ENCODE results near the gene HS3ST4.

The HS3ST4 gene

DNA sequence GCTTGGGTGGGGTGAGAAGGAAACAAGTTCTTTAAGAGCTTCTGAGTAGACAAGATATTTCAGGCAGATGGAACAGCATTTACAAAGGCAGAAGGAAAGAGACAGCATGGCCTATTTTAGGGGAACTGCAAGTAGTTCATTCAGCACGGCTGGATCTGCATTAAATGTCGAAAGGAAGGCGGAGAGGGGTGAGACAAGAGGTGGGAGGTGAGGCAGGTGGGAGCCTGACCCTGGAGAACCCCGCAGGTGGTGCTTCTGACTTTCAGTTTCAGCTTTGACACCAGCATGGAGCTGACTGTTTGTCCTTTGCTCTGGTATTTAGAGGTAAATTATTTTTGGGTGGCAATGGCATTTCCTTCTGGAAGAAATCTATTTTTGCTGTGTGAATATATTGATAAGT is 194.8 kb downstream of the HS3ST4 start:
- DNase-seq (ENCODE audit: extremely low read depth in 1 of 2, low read depth in 1 of 2), result no peak

DNA sequence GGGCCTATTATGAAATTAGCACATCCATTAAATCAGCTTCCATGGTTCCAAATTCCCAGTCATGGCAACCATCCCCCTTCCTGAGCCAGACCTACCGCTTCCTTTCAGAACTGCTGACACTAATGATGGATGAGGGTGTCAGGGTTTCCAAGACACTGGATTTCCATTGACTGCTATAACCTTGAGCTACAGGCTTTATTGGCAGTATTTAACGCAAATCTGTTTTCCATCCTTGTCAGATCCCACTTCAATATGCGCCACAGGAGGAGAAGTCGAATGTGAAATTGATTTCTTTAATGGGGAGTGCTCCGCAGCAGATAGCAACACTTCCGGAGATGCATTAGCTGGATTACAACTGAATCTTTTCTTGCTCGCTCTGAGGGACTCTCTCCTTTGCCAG is 197.1 kb downstream of the HS3ST4 start:
- DNase-seq (ENCODE audit: extremely low read depth in 1 of 2, low read depth in 1 of 2), result no peak

DNA sequence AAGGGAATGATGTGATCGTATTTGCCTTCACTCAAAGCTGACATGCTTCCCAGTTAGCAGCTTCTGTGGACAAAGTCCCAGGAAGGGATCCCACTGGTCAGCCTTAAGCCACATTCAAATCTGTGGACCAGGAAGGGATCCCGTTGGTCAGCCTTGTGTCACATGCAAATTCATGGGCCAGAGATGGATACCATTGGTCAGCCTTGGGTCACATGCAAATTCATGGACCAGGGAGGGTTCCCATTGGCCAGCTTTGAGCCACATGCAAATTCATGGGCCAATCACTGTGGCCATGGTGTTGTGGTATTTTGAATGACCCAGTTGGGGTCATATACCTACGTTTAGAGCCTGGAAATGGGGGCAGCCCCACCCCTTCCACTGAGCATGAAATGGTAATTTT is 201.6 kb downstream of the HS3ST4 start:
- no peak for DNase-seq (ENCODE audit: extremely low read depth in 1 of 2, low read depth in 1 of 2)

DNA sequence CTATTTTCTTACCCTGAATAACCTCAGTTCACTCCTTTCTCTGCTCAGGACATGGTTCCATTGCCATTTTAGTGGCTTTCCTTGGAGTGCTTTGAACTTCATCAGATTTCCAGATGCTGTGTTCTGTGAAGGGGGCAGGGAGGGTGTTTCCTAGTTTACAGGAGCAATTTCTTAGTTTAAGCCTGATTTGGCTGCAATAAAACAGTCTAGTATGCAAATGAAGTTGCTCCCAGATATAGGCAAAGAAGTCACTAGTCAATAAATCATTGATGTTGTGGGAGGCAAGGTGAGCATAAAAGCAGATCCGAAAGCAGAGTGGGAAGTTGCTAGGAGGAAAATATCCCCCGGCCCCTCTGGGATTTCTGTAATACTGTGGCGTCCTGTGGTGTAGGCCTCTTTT is 202.3 kb downstream of the HS3ST4 start:
- DNase-seq (ENCODE audit: extremely low read depth in 1 of 2, low read depth in 1 of 2), result no peak

DNA sequence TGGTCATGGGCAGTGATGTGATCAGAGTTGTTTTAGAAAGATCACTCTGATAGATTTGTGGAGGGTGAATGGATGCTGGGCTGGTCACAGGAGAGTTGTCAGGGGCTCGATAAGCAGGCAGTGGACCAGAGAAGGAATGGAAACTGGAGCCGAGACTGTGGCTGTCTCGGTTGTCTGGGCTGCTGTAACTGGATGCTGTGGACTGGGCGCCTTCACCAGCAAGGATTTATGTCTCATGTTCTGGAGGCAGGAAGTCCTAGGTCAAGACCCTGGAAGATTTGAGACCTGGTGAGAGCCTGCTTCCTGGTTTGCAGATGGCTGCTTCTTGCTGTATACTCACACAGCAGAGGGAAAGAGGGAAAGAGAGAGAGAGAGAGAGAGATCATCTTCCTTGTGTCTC is 203.6 kb downstream of the HS3ST4 start:
- DNase-seq (ENCODE audit: extremely low read depth in 1 of 2, low read depth in 1 of 2), result no peak

DNA sequence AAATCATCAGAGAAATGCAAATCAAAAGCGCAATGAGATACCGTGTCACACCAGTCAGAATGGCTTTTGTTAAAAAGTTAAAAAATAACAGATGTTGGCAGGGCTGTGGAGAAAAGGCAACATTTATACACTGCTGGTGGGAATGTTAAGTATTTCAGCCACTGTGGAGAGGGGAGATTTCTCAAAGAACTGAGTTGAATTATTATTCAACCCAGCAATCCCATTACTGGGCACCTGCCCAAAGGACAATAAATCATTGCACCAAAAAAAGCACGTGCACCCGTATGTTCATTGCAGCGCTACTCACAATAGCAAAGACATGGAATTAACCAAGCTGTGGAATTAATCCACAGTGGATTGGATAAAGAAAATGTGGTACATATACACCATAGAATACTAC is 204.7 kb downstream of the HS3ST4 start:
- no peak for DNase-seq (ENCODE audit: extremely low read depth in 1 of 2, low read depth in 1 of 2)

DNA sequence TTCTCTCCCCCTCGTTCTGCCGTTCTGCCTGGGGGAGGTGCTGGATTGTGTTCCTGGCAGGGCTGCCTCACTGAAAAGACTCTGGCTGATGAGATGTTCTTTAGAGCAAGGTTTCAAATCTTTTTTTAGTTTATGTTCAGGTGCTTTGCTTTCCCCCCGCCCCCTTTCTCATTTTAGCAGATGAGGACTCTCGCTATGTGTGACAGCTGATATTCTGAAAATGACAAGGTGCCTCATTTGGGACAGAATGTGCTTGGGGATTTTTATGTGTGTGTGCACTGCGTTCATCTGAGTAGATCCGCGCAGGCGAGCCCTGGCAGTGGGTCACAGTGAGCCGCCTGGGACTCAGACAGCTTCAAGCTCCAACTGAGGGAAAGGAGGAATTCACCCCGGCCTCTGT is 205.9 kb downstream of the HS3ST4 start:
- no peak for DNase-seq (ENCODE audit: extremely low read depth in 1 of 2, low read depth in 1 of 2)

DNA sequence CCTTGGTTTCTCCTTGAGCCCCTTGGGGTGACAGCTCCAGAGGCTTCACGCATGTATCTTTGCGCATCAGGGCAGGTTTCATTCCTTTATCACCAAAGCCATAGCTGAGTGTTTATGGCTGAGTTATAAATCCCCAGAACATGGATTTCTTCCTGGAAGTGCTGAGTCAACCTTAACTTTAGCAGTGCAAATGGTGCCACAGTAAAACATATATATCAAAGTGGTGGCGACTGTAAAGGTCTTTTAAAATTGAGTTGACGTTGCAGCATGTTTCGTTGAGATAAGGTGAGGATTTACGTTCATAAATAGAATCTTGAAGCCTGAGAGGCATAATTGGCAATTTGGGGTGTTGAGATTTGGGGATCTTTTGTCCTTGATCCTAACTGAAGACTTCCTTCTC is 214.1 kb downstream of the HS3ST4 start:
- DNase-seq (ENCODE audit: extremely low read depth in 1 of 2, low read depth in 1 of 2), result no peak

DNA sequence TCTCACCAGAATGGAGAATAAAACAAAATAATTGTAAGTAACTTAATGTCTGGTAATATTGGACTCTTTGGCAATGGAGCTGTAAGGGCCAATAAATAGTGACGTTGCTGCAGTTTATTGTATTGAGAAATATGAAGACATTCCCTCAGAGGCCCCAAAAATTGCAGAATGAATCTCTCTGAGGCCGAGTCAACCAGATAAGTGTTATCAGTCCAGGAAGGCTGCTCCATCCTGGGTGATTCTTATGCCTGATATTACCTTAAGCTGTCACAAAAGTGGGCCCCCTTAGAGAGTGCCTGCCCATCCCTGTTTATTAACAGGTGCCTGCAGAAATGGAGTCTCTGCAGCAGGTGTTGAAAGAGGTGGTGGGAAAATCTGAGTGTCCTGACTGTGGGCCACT is 219.2 kb downstream of the HS3ST4 start:
- no peak for DNase-seq (ENCODE audit: extremely low read depth in 1 of 2, low read depth in 1 of 2)

DNA sequence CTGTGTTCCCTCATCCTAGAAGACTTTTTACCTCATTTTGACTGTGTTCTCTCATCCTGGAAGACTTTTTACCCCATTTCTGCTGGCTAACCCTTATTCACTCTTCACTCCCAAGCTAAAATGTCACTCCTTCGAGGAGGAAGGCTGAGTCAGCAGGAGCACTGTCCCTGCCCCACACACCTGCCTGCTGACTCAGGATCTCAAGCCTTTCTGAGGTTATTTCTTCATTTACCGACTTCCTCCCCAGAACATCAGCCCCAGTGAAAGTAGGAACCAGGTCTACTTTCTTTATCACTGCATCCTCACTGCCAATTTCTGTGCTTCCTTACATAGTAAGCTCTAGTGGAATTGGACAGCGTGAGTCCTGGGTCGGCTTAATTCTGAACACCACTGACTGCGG is 220.6 kb downstream of the HS3ST4 start:
- no peak for DNase-seq (ENCODE audit: extremely low read depth in 1 of 2, low read depth in 1 of 2)

DNA sequence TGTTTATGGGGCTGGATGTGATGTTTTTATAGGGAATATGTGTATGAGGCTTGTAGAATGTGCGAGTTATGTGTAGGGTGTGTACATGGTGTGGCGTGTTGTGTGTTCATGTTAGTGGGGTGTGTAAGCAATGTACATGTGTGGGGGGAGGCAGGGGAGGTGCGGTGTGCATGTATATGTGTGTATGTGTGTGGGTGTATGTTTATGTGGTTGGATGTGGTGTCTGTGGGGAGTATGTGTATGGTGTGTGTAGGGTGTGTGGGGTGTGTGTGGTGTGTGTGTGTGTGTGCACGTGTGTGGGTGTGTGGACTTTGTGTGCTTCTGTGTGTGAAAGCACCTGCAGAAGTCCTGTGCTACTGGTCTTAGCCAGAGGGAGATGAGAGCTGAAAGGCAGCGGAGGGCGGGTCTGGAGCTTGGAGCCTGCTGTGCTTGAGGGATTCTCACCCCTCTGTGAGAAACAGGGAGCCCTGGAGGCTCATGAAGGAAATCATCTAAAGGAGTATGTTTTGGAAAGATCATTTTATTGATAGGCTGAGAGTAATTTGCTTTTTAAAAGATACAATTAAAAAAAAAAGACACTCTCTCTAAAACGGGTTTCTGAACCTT is 222.7 kb downstream of the HS3ST4 start:
- no peak for DNase-seq (ENCODE audit: extremely low read depth in 1 of 2, low read depth in 1 of 2)

DNA sequence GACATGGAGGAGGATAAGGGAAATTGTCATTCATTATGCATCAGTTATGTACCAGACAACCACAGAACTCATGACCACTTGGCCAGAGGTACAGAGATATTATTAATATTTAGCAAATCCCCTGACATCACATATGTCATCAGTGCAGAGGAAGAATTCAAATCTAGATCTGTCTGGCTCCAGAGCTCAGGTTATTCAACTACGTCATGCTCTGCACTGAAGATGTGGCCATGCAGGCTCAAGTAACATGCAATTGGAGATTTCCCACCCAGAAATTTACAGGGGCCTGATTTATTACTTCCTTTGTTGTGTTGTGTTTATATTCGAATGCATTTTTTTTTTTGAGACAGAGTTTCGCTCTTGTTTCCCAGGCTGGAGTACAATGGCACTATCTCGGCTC is 224.3 kb downstream of the HS3ST4 start:
- no peak for DNase-seq (ENCODE audit: extremely low read depth in 1 of 2, low read depth in 1 of 2)

DNA sequence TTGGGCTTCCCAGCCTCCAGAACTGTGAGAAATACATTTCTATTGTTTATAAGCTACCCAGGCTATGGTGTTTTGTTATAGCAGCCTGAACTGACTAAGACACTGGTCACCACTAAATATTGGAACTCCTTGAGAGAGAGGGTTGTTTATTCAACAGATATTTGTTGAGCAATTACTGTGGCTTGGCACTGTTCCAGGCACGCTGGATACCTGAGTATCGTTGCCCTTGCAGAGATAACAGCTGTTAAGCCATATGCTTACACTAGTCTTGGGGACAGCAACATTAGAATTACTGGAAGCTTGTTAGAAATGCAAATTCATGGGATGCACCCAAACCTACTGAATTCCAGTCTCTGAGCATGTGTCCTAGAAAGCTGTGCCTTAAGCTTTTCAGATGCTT is 230.7 kb downstream of the HS3ST4 start:
- no peak for DNase-seq (ENCODE audit: extremely low read depth in 1 of 2, low read depth in 1 of 2)

DNA sequence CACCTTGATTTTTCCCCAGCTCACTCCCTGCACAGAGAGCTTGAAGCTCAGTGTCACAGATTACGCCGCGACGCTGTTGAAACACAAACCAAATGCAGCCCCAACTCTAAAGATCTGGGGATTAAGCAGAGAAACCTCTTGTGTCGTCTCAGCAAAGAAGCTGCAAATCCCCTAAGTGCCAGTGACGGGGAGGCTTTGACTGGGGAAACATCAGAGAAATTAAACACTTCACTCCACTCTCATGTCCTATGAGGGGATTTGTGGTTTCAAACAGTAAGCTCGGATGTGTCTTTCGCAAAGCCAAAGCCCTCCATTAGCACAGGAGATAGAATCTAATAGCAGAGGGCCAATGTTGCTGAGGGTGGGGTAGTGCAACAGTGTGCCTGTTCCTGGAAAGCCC is 233.7 kb downstream of the HS3ST4 start:
- no peak for DNase-seq (ENCODE audit: extremely low read depth in 1 of 2, low read depth in 1 of 2)

DNA sequence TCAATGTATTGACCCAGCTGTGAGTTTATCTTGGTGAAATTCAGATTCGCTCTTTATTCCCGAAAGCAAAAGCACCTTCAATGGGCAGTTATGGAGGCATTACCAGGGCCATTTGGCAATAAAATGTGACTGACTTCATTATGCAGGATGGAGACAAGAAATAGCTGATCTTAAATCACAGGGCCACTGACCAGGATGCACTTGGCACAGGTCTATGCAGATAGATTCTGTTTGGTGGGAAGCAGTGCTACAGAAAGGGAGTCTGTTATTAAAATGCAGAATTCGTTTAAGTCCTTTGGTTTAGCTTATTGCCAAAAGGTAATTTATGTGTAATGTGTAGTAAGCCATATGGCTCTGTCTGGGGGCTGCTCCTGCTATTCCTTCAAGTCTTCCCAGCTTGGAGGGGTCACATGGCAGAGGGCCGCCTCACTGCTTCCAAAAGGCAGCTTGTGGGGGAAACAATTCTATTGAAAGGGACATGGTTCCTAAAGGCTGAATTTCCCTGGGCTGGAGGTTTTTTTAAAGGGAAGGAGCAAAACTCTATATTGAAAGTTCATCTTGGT is 239.8 kb downstream of the HS3ST4 start:
- no peak for DNase-seq (ENCODE audit: extremely low read depth in 1 of 2, low read depth in 1 of 2)

DNA sequence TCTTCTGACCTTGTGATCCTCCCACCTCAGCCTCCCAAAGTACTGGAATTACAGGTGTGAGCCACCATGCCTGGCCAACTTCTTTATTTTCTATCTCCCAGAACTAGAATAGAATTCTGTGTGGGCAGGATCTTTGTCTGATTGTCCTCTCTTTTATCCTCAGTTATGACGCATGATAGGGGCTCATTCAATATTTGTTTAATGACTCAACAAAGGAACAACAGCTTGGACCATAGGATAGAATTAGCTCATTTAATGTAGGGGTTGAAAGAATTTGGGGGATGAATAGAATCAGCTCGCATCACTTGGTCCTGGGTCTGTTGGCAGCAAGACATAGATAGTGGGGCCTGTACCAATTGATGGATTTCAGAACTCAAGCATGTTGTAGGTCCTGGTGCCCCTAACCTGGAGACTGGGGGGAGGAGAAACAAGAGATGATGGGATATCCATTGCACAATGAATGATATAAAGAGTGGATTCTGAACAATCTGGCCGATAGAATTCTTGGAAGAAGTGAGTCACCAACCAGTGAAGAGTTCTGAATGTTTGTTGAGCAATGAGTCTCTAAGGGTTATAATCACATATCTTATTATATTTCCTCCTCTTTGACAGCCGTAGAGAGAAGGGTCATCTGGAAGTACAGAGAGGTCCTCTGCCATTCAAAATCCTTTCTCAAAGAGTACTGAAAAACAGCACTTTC is 250.2 kb downstream of the HS3ST4 start:
- no peak for DNase-seq (ENCODE audit: extremely low read depth in 1 of 2, low read depth in 1 of 2)

DNA sequence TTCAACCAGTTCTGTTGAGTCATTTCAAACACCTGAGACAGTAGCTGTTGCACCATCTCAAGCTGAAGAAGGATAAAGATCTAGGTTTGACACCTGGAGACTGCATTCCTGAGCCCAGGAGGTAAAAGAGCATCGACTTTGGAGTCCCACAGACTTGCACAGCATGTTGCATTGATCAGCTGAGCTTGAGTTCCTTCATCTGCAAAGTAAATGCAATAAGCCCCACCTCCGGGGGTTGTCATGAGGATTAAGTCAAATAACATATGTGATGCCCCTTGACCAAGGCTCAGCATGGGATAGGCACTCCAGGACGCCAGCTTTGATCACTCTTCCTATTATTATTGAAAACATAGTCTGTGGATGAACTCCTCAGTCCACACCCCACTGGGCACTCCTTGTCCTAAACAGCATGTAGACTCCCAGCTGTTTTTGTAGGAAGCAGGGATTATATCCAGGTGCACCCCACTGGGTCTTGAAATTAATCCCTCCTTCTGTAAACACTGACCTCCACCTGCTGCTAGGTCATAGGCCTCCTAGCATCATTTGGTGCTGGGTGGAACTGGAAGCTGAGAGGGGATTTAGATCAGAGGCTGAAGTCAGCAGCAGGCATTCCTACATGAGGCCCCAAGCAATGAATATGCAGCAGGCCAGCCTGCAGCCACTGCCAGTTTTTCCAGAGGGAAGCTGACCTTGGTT is 259.0 kb downstream of the HS3ST4 start:
- no peak for DNase-seq (ENCODE audit: extremely low read depth in 1 of 2, low read depth in 1 of 2)

DNA sequence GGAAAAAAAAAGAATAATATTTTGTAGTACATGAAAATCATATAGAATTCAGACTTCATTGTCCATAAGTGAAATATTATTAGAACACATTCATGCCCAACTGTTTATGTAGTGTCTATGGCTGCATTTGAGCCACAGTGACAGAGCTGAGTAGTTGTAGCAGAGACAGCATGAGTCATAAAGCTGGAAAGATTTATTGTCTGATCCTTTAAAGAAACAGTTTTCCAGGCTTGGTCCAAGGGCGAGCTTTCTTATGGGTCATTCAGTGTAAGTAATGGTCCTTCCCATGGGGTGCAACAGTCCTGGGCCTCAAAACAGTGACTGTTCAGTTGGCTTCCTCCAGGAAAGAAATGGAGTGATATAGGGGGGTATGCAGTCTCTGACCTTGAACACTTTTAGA is 260.2 kb downstream of the HS3ST4 start:
- no peak for DNase-seq (ENCODE audit: extremely low read depth in 1 of 2, low read depth in 1 of 2)

DNA sequence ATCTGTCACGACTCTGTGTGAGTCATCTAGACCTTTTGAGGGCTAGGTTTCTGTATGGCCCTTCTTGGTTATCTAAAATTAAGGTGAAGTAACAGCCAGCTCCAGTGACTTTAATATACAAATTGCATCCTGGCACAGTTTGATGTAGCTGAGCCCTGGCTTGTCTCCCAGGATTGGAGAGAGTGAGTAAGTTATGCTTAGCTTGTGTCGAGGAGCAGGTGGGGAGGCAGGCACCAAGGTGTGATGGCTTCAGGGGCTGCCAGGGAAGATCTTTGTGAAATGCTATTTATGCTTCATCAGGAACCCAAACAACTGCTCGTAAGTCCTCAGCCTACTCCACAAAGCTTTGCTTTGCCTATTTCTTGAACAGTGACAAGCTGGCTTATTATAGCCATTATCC is 261.2 kb downstream of the HS3ST4 start:
- no peak for DNase-seq (ENCODE audit: extremely low read depth in 1 of 2, low read depth in 1 of 2)

DNA sequence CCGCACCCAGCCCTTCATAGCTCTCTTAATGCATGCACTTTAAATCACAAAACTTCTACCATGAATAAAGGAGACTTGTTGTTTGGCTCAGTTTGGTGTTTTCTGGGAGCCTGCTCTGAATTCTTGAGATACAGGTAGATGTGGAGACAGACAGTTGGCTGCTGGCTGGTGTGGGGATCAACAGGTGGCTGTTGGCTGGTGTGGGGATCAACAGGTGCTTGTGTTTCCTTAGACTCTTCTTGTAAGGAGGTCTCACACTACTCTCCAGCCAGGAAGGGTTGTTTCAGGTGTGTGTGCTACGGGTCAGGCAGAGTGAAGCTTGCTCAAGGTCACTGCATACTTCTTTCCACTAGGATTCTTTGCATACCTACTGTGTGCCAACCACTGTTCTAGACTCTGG is 265.9 kb downstream of the HS3ST4 start:
- DNase-seq (ENCODE audit: extremely low read depth in 1 of 2, low read depth in 1 of 2), result no peak

DNA sequence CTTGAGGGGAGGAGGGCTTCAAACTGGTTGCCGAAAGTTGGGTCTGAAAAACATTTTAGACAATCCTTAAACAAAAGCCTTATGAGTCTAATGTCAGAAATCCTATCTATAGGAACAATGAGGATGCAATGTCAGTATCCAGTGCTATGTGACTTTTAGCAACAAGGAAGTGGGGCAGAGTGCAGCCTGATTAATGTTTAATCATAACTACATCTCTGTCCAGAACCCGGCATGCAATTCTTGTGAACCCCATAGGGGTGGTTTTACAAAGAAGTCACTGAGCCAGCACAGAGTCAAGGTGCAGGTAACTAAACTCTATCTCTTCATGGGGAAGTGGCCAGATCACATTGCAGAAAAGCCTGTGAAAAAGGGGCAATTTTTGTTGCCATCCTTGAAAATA is 267.5 kb downstream of the HS3ST4 start:
- no peak for DNase-seq (ENCODE audit: extremely low read depth in 1 of 2, low read depth in 1 of 2)
